Measurements from ENCODE around the gene MTMR11. TPM values are rescaled to one million over a fixed set of nuclear protein-coding genes. Genes with fewer than 3 reads are reported as not detected.

MTMR11 gene
- total and polyA plus RNA-seq, 2 of the 8 experiments (the other 6 are each of a cell fraction or from before 2014, with no cell fraction given), result 3.7 to 4.8 TPM

DNA sequence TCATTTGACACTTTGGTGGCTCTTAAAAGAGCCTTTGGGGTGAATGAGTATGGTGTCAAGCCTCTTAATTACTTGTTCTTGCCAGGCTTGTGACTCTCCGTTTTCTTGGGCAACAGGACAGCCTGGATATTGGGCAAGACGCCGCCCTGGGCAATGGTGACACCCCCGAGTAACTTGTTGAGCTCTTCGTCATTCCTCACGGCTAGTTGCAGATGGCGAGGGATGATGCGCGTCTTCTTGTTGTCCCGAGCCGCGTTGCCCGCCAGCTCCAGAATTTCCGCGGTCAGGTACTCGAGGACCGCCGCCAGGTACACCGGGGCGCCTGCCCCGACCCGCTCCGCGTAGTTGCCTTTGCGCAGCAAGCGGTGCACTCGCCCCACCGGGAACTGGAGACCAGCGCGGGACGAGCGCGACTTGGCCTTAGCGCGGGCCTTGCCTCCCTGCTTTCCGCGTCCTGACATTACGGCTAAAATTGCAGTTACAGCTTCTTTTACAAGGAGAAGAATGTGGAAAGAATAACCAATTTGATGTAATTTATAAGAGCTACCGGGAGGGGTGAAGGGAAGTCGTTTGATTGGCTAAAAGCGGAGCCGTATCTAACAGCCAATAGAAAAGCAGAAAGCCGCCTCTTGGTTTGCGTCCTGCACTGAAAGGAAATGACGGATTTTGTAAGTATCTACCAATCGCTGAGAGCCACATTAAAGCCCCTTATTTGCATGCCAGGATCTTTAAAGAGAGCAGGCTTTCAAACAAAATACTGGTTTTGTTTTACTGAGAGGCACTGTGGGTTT is 49.0 kb downstream of the MTMR11 start (continued):
- TF ChIP-seq, protein P1, sequence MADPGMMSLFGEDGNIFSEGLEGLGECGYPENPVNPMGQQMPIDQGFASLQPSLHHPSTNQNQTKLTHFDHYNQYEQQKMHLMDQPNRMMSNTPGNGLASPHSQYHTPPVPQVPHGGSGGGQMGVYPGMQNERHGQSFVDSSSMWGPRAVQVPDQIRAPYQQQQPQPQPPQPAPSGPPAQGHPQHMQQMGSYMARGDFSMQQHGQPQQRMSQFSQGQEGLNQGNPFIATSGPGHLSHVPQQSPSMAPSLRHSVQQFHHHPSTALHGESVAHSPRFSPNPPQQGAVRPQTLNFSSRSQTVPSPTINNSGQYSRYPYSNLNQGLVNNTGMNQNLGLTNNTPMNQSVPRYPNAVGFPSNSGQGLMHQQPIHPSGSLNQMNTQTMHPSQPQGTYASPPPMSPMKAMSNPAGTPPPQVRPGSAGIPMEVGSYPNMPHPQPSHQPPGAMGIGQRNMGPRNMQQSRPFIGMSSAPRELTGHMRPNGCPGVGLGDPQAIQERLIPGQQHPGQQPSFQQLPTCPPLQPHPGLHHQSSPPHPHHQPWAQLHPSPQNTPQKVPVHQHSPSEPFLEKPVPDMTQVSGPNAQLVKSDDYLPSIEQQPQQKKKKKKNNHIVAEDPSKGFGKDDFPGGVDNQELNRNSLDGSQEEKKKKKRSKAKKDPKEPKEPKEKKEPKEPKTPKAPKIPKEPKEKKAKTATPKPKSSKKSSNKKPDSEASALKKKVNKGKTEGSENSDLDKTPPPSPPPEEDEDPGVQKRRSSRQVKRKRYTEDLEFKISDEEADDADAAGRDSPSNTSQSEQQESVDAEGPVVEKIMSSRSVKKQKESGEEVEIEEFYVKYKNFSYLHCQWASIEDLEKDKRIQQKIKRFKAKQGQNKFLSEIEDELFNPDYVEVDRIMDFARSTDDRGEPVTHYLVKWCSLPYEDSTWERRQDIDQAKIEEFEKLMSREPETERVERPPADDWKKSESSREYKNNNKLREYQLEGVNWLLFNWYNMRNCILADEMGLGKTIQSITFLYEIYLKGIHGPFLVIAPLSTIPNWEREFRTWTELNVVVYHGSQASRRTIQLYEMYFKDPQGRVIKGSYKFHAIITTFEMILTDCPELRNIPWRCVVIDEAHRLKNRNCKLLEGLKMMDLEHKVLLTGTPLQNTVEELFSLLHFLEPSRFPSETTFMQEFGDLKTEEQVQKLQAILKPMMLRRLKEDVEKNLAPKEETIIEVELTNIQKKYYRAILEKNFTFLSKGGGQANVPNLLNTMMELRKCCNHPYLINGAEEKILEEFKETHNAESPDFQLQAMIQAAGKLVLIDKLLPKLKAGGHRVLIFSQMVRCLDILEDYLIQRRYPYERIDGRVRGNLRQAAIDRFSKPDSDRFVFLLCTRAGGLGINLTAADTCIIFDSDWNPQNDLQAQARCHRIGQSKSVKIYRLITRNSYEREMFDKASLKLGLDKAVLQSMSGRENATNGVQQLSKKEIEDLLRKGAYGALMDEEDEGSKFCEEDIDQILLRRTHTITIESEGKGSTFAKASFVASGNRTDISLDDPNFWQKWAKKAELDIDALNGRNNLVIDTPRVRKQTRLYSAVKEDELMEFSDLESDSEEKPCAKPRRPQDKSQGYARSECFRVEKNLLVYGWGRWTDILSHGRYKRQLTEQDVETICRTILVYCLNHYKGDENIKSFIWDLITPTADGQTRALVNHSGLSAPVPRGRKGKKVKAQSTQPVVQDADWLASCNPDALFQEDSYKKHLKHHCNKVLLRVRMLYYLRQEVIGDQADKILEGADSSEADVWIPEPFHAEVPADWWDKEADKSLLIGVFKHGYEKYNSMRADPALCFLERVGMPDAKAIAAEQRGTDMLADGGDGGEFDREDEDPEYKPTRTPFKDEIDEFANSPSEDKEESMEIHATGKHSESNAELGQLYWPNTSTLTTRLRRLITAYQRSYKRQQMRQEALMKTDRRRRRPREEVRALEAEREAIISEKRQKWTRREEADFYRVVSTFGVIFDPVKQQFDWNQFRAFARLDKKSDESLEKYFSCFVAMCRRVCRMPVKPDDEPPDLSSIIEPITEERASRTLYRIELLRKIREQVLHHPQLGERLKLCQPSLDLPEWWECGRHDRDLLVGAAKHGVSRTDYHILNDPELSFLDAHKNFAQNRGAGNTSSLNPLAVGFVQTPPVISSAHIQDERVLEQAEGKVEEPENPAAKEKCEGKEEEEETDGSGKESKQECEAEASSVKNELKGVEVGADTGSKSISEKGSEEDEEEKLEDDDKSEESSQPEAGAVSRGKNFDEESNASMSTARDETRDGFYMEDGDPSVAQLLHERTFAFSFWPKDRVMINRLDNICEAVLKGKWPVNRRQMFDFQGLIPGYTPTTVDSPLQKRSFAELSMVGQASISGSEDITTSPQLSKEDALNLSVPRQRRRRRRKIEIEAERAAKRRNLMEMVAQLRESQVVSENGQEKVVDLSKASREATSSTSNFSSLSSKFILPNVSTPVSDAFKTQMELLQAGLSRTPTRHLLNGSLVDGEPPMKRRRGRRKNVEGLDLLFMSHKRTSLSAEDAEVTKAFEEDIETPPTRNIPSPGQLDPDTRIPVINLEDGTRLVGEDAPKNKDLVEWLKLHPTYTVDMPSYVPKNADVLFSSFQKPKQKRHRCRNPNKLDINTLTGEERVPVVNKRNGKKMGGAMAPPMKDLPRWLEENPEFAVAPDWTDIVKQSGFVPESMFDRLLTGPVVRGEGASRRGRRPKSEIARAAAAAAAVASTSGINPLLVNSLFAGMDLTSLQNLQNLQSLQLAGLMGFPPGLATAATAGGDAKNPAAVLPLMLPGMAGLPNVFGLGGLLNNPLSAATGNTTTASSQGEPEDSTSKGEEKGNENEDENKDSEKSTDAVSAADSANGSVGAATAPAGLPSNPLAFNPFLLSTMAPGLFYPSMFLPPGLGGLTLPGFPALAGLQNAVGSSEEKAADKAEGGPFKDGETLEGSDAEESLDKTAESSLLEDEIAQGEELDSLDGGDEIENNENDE (IDR thresholded peaks at IDR 0.05; ENCODE audit: insufficient replicate concordance, low read length), result peak; percentile 95
- TF ChIP-seq SP1 (IDR thresholded peaks at IDR 0.05; ENCODE audit: low read depth, low read length), result peak; percentile 89
- TF ChIP-seq RBBP5 (IDR thresholded peaks at IDR 0.05; ENCODE audit: borderline replicate concordance, low read depth, low read length), result no peak
- TF ChIP-seq POLR2A (IDR thresholded peaks at IDR 0.05; ENCODE audit: control extremely low read depth in 1 of 2, low read depth in 2 of 2, low read length in 2 of 2), result peak; percentile 88 to 97
- TF ChIP-seq TEAD4 (IDR thresholded peaks at IDR 0.05; ENCODE audit: low read depth, low read length), result no peak
- TF ChIP-seq SAP30 (IDR thresholded peaks at IDR 0.05; ENCODE audit: insufficient read depth, insufficient replicate concordance, low read length), result peak; percentile 13
- TF ChIP-seq SIRT6 (IDR thresholded peaks at IDR 0.05; ENCODE audit: low read length), result no peak
- TF ChIP-seq PHF8 (conservative IDR thresholded peaks at IDR 0.05; ENCODE audit: low read depth, low read length), result 0 out of 2 replicates have a peak, but pooled peaks have one; percentile 38
- TF ChIP-seq GTF2F1 (IDR thresholded peaks at IDR 0.05; ENCODE audit: borderline replicate concordance, low read depth, low read length), result 0 out of 2 replicates have a peak, but pooled peaks have one; percentile 78
- TF ChIP-seq SP4 (IDR thresholded peaks at IDR 0.05; ENCODE audit: low read length), result no peak
- TF ChIP-seq JUN (IDR thresholded peaks at IDR 0.05; ENCODE audit: low read depth, low read length), result no peak

All from H1 (cell line).